WI38 (cell line): Measurements from ENCODE around the gene HS1BP3.

ENCODE experiments used
- H3K4me3 ChIP-seq: 2 replicates; pipeline ENCODE4 v1.5.1; 2011; ENCODE audit warnings: low read depth, mild to moderate bottlenecking, control low read depth, low read length
- TF ChIP-seq, protein P1 (sequence below): IDR thresholded peaks from 2 replicates; pipeline ENCODE4 v1.5.1; 2012; ENCODE audit warnings: low read depth, mild to moderate bottlenecking, control low read depth, low read length

The HS1BP3 gene

DNA sequence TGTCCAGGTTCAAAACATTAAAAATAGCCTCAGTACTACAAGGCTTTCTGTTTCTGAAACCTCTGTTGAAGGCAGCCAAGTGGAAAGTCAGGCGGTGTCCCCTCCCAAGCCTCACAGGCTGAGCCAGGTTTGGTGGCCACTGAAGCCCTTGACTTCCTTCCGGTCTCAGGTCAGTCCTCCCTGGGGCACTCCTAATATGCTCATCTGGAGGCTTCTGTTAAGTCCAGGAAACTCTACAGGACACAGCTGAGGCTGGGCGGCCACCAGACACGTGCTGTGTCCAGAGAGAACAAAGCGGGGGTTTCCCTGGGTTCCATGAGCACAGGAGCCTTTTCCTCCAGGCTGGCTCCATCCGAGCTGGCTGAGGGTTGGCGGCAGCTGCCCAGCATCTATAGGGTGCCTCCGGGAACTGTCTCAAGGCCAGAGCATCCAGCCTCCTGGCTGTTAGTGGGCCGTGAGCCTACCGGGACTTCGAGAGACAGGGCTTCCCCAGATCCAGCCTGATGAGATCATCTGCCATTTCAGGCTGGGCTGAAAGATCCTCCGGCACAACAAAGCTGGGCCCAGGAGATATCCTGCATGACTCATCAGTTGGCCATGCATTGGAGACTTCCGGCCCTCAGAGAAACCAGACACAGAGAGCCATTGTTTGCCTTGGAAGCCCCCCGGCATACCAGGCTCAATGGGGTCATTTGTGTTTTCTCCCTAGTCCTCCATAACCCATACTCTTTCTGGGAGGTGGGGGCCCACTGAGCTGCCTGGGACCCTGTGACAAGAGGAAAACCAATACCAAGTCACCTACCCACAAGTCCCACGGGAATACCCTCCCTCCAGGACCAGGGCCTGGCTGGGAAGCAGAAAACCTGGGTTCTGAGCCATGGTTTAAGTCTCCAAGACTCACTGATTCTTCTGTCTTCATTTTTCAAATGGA is 71.7 kb downstream of the HS1BP3 start:
- TF ChIP-seq, protein P1, sequence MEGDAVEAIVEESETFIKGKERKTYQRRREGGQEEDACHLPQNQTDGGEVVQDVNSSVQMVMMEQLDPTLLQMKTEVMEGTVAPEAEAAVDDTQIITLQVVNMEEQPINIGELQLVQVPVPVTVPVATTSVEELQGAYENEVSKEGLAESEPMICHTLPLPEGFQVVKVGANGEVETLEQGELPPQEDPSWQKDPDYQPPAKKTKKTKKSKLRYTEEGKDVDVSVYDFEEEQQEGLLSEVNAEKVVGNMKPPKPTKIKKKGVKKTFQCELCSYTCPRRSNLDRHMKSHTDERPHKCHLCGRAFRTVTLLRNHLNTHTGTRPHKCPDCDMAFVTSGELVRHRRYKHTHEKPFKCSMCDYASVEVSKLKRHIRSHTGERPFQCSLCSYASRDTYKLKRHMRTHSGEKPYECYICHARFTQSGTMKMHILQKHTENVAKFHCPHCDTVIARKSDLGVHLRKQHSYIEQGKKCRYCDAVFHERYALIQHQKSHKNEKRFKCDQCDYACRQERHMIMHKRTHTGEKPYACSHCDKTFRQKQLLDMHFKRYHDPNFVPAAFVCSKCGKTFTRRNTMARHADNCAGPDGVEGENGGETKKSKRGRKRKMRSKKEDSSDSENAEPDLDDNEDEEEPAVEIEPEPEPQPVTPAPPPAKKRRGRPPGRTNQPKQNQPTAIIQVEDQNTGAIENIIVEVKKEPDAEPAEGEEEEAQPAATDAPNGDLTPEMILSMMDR = no peak
- no peak overlapping the region for H3K4me3 ChIP-seq

DNA sequence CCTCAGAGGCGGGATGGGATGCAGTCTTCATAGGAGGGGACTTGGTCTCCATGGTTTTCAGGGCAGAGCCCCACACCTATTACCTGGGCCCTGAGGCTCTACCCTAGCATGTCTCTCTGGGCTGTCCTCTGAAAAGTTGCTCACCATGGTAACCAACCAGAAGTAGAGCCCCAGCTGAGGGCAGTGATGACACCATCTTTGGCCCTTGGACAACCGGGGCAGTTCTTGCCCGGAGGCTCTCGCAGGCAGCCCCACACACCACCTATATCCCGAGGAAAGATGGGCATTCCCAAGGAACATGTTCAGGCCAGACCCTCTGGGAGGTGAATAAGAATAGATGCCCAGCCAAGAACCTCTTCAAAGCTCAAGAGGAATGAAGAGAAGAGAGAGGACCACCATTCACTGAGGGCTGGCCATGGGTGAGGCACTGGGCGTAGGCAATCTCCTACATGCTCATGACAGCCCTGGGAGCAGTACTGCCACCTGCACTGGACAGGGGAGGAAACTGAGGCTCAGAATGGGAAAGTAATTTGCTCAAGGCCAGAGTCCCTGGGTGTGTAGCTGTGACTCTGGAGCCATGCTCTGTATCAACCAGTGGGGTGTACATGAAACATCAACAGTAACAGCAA is 72.5 kb downstream of the HS1BP3 start:
- TF ChIP-seq, protein P1 = no peak
- H3K4me3 ChIP-seq = no peak overlapping the region

DNA sequence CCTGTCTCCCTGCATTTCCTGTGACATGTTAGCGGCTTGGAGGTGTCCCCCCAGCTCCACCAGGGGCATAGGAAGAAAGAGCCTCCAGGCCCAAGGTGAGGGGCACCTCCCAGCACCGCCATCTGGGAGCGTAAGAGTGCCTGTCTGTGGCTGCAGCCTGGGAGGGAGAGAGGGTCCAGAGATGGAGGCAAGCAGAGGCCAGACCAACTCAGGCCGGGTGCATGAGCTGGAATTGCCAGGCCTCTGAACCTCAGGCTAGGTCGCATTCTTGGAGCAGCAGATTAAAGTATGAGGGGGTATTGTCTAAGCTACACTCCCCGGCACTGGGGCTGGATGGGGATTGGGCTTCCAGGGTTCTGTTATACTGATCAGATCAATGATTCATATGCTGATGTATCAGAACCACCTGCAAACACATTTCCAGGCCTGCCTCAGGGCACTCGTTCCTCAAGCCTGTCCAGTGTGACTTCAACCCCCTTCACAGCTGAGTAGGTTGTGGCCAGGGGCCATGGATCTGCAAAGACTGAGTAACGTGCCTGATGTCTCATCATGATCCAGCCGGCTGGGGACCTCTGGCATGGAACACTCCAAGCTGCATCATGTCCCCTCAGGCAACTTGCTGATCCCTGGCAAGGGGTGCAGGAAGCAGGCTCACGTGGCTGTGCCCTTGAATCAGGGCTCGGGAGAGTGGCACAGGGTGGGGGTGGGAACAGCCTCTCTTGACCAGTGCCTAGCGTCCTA is 73.2 kb downstream of the HS1BP3 start:
- TF ChIP-seq, protein P1 = no peak
- no peak overlapping the region for H3K4me3 ChIP-seq

DNA sequence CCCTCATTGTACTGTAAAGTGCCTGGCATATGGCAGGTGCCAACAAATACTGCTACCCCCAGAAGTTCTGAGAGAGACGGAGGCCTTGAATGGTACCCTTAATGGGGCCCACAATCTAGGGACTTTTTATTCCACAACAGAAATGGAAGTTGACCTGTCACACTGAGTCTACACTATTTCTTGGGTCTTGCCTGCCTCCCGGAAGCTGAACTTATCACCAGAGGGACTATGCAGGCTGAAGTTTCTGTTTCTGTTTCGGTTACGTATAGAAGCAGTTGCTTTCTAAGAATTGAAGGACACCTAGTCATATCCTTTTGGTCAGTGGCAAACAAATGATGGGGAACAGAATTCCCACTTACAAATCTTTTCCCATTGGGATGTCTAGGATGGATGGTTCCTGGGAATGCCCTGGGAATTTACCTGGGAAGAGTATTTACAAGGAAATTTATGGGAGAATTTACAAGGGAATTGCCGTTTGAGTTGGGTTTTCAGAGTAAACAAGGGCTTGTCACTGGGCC is 74.2 kb downstream of the HS1BP3 start:
- TF ChIP-seq, protein P1 = no peak
- no peak overlapping the region for H3K4me3 ChIP-seq

DNA sequence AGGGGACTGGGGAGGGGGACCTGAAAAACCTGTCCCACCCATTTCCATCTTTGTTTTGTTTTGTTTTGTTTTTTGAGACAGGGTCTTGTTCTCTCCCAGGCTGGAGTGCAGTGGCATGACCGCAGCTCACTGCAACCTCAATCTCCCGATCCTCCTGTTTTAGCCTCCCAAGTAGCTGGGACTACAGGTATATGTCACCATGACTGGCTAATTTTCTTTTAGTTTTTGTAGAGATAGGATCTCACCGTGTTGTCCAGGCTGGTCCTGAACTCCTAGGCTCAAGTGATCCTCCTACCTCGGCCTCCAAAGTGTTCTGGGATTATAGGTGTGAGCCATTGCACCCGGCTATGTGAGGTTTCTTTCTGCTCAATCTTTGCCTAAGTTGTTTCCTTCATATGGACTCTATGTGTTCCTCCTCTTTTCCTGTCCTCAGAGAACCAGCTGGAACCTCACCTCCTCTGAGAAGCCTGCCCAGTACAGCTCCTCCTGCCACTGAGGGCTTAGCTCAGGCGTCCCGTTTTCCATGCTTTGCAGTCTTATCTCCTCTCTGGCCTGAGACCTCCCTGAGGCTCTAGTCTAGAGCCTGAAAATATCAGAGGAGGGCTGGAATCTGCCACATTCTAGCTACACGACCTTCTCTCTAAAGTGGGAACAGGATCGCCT is 74.8 kb downstream of the HS1BP3 start:
- H3K4me3 ChIP-seq = no peak overlapping the region
- TF ChIP-seq, protein P1 = no peak

DNA sequence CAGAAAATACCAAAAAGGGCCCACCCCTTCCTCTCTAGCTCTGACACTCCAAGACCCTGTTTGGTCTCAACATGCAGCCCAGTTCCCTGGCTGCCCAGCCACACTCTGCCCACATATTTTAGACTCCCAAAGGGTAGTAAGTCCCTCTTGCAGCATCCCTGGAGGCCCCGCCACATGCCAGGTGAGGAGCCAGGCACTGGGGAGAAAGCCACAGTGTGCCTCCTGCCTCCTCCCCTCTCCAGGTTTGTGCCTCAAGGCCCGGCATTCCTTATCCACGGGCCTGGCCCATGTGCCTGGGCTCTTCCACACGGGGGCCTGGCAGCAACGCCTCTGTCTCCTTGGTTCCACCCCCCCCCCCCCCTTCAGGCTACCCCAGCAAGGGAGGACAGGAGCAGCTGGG is 75.5 kb downstream of the HS1BP3 start:
- H3K4me3 ChIP-seq = no peak overlapping the region
- TF ChIP-seq, protein P1 = no peak
